HG03520 (cell line): ENCODE results near the gene SRD5A1.
"Not testable (repeated sequence)": the region's sequence is repeated elsewhere in the genome, so short reads cannot be mapped to it uniquely, and the experiment has no call there.

Source experiments
- ATAC-seq: cut with Tn5 transposase; IDR thresholded peaks from one replicate; pipeline ENCODE4 v1.9.1; 2021; ENCODE audit warnings: mild to moderate bottlenecking, moderate library complexity; ENCODE audit not compliant: unreplicated experiment

SRD5A1 gene

GRCh38 chr5:6638236-6638635 lies 5.0 kb downstream of the SRD5A1 start:
- no peak for ATAC-seq

GRCh38 chr5:6642655-6643054 lies 9.4 kb downstream of the SRD5A1 start:
- ATAC-seq: no peak

GRCh38 chr5:6644794-6645241 lies 11.6 kb downstream of the SRD5A1 start:
- ATAC-seq: no peak

- not testable (repeated sequence) for ATAC-seq
Observed at GRCh38 chr5:6645571-6646362, 12.5 kb downstream of the SRD5A1 start.

GRCh38 chr5:6649186-6649585 lies 15.9 kb downstream of the SRD5A1 start:
- ATAC-seq: no peak

- ATAC-seq: no peak
Observed at GRCh38 chr5:6649681-6650080, 16.4 kb downstream of the SRD5A1 start.

GRCh38 chr5:6652025-6652424 lies 18.8 kb downstream of the SRD5A1 start:
- peak; percentile 86 for ATAC-seq

GRCh38 chr5:6655432-6655831 lies 22.2 kb downstream of the SRD5A1 start:
- no peak for ATAC-seq

GRCh38 chr5:6656680-6657079 lies 23.4 kb downstream of the SRD5A1 start:
- no peak for ATAC-seq

GRCh38 chr5:6659941-6660684 lies 26.9 kb downstream of the SRD5A1 start:
- peak; percentile 76 for ATAC-seq

- ATAC-seq: peak; percentile 41
Observed at GRCh38 chr5:6660688-6661087, 27.4 kb downstream of the SRD5A1 start.

- no peak for ATAC-seq
Observed at GRCh38 chr5:6666762-6667161, 33.5 kb downstream of the SRD5A1 start.

GRCh38 chr5:6667648-6668047 lies 34.4 kb downstream of the SRD5A1 start:
- no peak for ATAC-seq

GRCh38 chr5:6668717-6669116 lies 35.5 kb downstream of the SRD5A1 start:
- not testable (repeated sequence) for ATAC-seq

GRCh38 chr5:6673031-6673430 lies 39.8 kb downstream of the SRD5A1 start:
- ATAC-seq: no peak

GRCh38 chr5:6673963-6674362 lies 40.7 kb downstream of the SRD5A1 start:
- ATAC-seq: no peak

GRCh38 chr5:6674421-6674820 lies 41.2 kb downstream of the SRD5A1 start:
- no peak for ATAC-seq

- ATAC-seq: no peak
Observed at GRCh38 chr5:6674886-6675285, 41.6 kb downstream of the SRD5A1 start.

GRCh38 chr5:6675784-6676491 lies 42.7 kb downstream of the SRD5A1 start:
- ATAC-seq: no peak

GRCh38 chr5:6676702-6677101 lies 43.5 kb downstream of the SRD5A1 start:
- no peak for ATAC-seq

- no peak for ATAC-seq
Observed at GRCh38 chr5:6678385-6678784, 45.1 kb downstream of the SRD5A1 start.

GRCh38 chr5:6680922-6681321 lies 47.7 kb downstream of the SRD5A1 start:
- ATAC-seq: no peak
